Measurements from ENCODE around the gene ELP4. TPM values are rescaled to one million over a fixed set of nuclear protein-coding genes. Genes with fewer than 3 reads are reported as not detected.

Gene ELP4
- total RNA-seq, 1 donor from 2014 or later, result 16.6 TPM

- intact Hi-C loops (cut with DNase I), result no loop called here
- ATAC-seq (no peak), DNase-seq (no peak)
- Histone ChIP-seq H3K4me1 (peaks cover 36% of the 10 kb centered on the region), H3K27me3 (peaks cover 100% of the 10 kb centered on the region), H3K27ac (no peak overlapping the region), H3K36me3 (no peaks in the 10 kb centered on the region), H3K4me3 (no peak overlapping the region), H3K9me3 (no peaks in the 10 kb centered on the region)
- TF ChIP-seq CTCF (IDR thresholded peaks at IDR 0.05), result no peak
Observed at GRCh38 chr11:31818425-31818755, 308.8 kb downstream of the ELP4 start.

- intact Hi-C loops (cut with DNase I), result no loop called here
- H3K4me3 ChIP-seq, result no peak overlapping the region
Observed at GRCh38 chr11:31818874-31819331, 309.3 kb downstream of the ELP4 start.

GRCh38 chr11:31819621-31820437, 310.3 kb downstream of the ELP4 start:
- peaks cover 24% of the 10 kb centered on the region for H3K4me1 ChIP-seq
- H3K36me3 ChIP-seq, result no peaks in the 10 kb centered on the region
- DNase-seq, result no peak
- no peak for ATAC-seq
- H3K27ac ChIP-seq, result no peak overlapping the region
- TF ChIP-seq CTCF (IDR thresholded peaks at IDR 0.05), result no peak
- H3K4me3 ChIP-seq, result no peak overlapping the region
- H3K9me3 ChIP-seq, result no peaks in the 10 kb centered on the region
- H3K27me3 ChIP-seq, result peaks cover 100% of the 10 kb centered on the region
- intact Hi-C loops (cut with DNase I), result no loop called here

More at GRCh38 chr11:31818874-31819331, 309.3 kb downstream of the ELP4 start:
- Histone ChIP-seq H3K36me3 (no peaks in the 10 kb centered on the region), H3K9me3 (no peaks in the 10 kb centered on the region), H3K4me1 (peaks cover 31% of the 10 kb centered on the region), H3K27ac (no peak overlapping the region), H3K27me3 (peaks cover 100% of the 10 kb centered on the region)
- no peak for DNase-seq
- no peak for TF ChIP-seq CTCF (IDR thresholded peaks at IDR 0.05)
- no peak for ATAC-seq

GRCh38 chr11:31820438-31820818, 310.9 kb downstream of the ELP4 start:
- intact Hi-C loops (cut with DNase I), result no loop called here
- H3K27me3 ChIP-seq, result peaks cover 100% of the 10 kb centered on the region
- ATAC-seq (no peak), DNase-seq (no peak)
- H3K36me3 ChIP-seq, result no peaks in the 10 kb centered on the region
- H3K9me3 ChIP-seq, result no peaks in the 10 kb centered on the region
- H3K4me1 ChIP-seq, result peaks cover 23% of the 10 kb centered on the region
- H3K4me3 ChIP-seq, result no peak overlapping the region
- no peak overlapping the region for H3K27ac ChIP-seq
- TF ChIP-seq CTCF (IDR thresholded peaks at IDR 0.05), result no peak

GRCh38 chr11:31821235-31821764, 311.7 kb downstream of the ELP4 start:
- H3K4me1 ChIP-seq, result peaks cover 14% of the 10 kb centered on the region
- no peak for TF ChIP-seq CTCF (IDR thresholded peaks at IDR 0.05)
- H3K27me3 ChIP-seq, result peaks cover 100% of the 10 kb centered on the region
- ATAC-seq (no peak), DNase-seq (no peak)
- no peaks in the 10 kb centered on the region for H3K36me3 ChIP-seq
- intact Hi-C loops (cut with DNase I), result no loop called here
- no peak overlapping the region for H3K27ac ChIP-seq
- H3K9me3 ChIP-seq, result no peaks in the 10 kb centered on the region
- no peak overlapping the region for H3K4me3 ChIP-seq
